ENCODE results near the gene PIERCE2.

Gene PIERCE2

DNA sequence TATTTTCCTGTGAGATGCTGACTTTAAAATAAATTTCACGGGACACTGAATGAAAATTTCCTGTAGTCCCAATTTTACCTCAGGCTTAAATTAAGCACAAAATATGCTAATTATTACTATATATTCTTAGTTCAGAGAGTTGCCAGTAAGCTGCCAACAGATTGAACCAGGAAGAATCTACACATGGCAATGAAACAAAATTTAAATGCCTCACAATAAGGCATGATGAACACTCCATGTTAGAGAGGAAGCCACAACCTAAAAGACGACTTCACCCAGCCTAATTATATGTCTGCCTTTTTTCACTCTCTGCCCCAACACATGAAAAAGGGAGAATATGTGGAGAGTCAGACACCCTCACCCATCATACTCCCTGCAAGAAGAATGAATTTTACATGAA is 60.0 kb downstream of the PIERCE2 start:
- H3K4me1 Mint-ChIP-seq (ENCODE audit: low read depth): no peaks in the 10 kb centered on the region
- no peak overlapping the region for H3K27ac Mint-ChIP-seq
- no peaks in the 10 kb centered on the region for H3K9me3 Mint-ChIP-seq
- no peaks in the 10 kb centered on the region for H3K27me3 Mint-ChIP-seq
- H3K36me3 Mint-ChIP-seq (ENCODE audit: low read depth): no peaks in the 10 kb centered on the region
- DNase-seq: no peak
- H3K4me3 Mint-ChIP-seq: no peak overlapping the region
